PC-9 (cell line): ENCODE data around the gene NECAB2.

Experiments used
- EZH2 ChIP-seq: fragments of 200-600 bp; sonication (generic); IDR thresholded peaks from 2 replicates; pipeline ENCODE4 v1.8.0; 2017; ENCODE audit warnings: antibody characterized with exemption, low read depth
- TF ChIP-seq, protein P1 (sequence below): fragments of 200-600 bp; sonication (generic); conservative IDR thresholded peaks from 2 replicates; pipeline ENCODE4 v1.6.1; 2017; ENCODE audit warnings: mixed run types, antibody characterized with exemption, mild to moderate bottlenecking, moderate library complexity

DNA sequence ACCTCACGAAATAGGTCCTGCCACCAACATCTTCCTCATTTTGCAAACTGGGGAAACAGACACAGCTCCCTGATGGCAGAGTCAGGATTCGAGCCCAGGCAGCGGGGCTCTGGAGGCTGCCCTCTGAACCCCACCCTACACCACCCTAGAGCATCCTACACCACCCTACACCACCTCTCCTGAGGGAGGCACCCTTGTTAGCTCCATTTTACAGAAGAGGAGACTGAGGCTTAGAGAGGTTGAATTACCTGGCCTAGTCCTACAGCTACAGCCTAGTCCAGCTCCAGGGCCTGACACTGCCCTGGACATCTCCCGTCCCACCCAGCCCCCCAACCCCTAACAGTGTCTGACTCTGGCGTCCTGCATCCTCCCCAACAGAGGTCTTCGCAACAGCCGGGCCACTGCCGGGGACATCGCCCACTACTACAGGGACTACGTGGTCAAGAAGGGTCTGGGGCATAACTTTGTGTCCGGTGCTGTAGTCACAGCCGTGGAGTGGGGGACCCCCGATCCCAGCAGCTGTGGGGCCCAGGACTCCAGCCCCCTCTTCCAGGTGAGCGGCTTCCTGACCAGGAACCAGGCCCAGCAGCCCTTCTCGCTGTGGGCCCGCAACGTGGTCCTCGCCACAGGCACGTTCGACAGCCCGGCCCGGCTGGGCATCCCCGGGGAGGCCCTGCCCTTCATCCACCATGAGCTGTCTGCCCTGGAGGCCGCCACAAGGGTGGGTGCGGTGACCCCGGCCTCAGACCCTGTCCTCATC, 3.2 kb upstream of the NECAB2 start:
- TF ChIP-seq, protein P1, sequence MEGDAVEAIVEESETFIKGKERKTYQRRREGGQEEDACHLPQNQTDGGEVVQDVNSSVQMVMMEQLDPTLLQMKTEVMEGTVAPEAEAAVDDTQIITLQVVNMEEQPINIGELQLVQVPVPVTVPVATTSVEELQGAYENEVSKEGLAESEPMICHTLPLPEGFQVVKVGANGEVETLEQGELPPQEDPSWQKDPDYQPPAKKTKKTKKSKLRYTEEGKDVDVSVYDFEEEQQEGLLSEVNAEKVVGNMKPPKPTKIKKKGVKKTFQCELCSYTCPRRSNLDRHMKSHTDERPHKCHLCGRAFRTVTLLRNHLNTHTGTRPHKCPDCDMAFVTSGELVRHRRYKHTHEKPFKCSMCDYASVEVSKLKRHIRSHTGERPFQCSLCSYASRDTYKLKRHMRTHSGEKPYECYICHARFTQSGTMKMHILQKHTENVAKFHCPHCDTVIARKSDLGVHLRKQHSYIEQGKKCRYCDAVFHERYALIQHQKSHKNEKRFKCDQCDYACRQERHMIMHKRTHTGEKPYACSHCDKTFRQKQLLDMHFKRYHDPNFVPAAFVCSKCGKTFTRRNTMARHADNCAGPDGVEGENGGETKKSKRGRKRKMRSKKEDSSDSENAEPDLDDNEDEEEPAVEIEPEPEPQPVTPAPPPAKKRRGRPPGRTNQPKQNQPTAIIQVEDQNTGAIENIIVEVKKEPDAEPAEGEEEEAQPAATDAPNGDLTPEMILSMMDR: no peak
- TF ChIP-seq EZH2: no peak
